CD1c-positive myeloid dendritic cell (primary cell): ENCODE measurements around the gene HAPSTR1.

Experiments used
- DNase-seq: peaks from one replicate; pipeline ENCODE4 v3.0.0-alpha.2; 2016; ENCODE audit errors: extremely low spot score

The HAPSTR1 gene

DNA sequence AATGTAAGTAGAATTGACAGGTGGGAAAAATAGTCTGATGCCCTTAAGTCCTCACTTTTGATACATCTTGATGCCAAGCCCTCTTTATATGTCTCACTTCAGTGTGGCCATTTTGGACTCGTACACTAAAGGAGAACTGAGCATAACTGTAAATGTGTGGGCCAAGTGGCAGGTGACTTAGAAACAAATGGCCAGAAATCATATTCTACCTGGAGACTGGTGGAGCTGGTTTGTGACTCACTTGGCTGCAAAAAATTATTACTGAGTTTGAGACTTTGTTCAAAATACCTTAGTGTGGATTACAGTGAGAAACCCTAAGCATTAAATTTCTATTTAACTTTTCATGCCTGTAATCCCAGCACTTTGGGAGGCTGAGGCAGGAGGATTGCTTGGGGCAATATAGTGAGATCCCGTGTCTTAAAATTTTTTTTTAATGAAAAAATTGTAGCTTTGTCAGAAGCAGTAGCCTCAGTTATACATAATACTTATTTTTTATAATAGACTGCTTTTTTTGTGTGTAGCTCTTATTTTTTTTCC, 5.0 kb downstream of the HAPSTR1 start:
- no peak for DNase-seq

DNA sequence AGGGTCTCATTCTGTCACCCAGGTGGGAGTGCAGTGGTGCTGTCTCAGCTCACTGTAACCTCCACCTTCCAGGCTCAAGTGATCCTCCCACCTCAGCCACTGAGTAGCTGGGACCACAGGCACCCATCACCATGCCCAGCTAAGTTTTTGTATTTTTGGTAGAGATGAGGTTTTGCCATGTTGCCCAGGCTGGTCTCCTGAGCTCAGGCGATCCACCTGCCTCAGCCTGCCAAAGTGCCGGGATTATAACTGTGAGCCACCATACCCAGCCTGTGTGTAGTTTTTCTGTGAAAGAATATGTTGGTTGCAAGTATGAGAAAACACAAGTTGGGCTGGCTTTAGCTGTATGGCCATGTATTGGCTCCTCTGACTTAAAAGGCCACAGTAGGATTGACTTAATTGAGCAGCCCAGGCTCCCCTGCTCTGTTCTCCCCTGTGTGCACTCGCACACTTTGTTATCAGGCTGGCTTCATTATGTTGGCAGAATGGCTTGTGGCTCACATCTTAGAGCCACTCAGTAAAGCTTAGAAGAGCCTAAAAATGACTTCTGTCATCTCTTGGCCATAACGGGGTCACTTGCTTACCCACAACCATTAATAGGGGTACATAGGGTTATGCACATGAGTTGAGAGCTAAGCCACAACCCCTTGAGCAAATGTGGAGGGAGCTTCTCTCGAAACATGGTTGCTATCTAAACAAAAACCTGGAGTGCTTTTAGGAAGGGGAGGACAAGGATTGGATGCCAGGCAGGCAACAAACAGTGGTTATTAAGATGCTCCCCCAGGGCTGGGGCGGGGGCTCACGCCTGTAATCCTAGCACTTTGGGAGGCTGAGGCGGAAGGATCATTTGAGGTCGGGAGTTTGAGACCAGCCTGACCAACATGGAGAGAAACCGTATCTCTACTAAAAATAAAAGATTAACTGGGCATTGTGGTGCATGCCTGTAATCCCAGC, 6.1 kb downstream of the HAPSTR1 start:
- DNase-seq: no peak

DNA sequence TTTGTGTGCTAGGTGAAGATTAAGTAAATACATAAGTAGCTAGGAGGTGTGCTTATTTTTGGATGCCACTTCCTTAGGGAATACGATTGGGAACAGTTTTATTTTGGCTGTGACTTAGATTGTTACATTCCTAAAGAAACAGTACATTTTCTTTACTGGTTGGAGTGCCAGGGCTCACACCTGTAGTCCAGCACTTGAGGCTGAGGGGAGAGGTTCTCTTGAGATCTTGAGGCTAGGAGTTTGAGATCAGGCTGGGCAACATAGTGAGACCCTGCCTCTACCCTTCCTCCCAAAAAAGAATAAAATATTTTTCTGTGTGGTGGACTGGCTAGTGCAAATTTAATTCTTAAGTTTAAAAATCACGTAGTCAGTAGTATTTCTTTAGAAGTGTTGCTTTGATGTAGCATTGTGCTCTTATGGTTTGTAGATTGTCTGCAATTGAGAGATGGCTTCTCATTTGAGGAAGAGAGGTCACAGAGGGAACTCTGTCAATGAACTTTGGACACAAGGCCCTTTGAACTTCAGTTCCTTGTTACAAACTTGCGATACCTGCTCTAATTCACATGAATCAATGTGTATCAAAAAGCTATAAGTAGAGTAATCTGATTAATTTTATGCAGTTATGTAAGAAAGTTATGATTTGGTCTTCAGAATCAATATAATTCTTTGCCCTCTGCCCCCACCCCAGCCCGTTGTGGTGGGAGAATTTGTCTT, 7.1 kb downstream of the HAPSTR1 start:
- peak; percentile 67 for DNase-seq

DNA sequence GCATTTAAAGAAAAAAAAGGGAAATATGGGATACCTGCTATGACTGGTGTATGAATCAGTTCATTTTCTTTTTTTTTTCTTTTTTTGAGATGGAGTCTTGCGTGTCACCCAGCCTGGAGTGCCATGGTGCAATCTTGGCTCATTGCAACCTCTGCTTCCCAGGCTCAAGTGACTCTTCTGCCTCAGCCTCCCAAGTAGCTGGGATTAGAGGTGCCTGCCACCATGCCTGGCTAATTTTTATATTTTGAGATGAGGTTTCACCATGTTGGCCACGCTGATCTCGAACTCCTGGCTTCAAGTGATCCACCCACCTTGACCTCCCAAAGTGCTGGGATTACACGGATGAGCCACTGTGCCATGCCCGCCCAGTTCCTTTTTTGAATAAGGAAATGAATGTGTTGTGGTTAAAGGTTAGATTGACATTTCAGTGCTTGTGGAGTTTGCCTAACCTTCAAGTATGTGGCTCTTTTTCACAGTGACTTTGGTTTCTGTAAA, 7.7 kb downstream of the HAPSTR1 start:
- DNase-seq: peak; percentile 87

DNA sequence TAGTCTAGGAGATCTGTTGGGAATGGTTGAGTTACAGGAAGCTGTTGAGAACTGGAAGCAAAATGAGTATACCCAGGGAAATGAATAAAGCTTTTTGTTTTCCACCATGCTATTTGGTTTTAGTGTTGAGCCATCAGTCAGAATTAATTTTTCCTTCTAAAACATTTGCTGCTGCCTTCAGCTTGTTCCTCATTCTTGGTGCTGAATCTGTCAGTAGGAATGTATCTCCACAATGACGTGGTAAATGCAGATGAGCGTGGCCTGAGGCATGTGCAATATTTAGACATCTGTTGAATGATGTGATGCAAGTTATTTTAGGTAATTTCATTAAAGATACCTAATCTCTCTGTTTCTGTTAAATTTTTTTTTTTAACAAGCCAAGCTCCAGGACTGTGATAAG, 10.9 kb downstream of the HAPSTR1 start:
- peak; percentile 78 for DNase-seq

DNA sequence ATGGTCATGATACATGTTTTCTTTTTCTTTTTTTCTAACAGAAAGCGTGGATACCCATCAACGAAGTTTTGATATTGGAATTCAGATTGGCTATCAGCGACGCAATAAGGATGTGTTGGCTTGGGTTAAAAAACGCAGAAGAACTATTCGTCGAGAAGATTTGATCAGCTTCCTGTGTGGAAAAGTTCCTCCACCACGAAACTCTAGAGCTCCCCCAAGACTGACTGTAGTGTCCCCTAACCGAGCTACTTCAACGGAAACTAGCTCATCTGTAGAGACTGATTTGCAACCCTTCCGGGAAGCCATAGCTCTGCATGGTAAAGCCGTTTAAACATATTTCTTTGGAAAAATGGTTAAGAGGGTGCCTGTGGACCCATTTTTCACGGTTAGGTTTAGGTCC, 11.5 kb downstream of the HAPSTR1 start:
- no peak for DNase-seq

DNA sequence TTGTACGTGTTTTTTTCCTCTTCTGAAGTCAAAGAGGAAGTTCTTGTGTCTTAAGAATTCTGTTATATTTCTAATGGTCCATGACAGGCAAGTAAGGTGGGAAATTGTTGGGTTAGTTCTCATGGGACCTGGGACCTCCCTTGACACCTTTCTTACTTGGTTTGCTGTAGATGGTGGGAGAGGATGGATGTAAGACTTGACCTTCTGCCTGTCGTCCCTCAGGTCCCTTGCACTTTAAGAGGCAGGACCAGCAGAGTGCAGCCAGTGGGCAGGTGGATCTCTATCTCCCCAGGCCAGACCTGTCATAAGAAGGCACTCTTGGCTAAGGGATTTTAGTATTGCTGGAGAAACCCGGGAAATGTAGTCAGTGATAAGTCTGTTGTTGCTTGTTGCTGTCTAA, 12.1 kb downstream of the HAPSTR1 start:
- no peak for DNase-seq

DNA sequence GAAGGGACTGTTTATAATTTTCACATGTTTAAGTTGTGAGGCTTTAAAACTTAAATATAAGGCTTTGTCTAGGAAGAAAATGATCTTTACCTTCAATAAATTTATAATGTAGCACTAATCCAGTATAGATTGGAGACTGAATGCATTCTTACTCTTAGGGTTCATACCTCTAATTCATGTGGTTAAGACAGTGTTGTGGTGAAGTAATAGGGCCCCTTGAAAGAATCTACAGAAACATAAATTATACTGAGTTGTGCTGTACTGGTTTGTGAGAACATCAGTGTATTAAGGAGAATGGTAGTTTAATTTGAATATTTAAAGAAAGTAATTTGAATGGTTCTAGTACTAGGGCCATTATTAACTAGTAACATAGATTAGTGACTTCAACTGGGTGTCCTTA, 13.7 kb downstream of the HAPSTR1 start:
- no peak for DNase-seq

DNA sequence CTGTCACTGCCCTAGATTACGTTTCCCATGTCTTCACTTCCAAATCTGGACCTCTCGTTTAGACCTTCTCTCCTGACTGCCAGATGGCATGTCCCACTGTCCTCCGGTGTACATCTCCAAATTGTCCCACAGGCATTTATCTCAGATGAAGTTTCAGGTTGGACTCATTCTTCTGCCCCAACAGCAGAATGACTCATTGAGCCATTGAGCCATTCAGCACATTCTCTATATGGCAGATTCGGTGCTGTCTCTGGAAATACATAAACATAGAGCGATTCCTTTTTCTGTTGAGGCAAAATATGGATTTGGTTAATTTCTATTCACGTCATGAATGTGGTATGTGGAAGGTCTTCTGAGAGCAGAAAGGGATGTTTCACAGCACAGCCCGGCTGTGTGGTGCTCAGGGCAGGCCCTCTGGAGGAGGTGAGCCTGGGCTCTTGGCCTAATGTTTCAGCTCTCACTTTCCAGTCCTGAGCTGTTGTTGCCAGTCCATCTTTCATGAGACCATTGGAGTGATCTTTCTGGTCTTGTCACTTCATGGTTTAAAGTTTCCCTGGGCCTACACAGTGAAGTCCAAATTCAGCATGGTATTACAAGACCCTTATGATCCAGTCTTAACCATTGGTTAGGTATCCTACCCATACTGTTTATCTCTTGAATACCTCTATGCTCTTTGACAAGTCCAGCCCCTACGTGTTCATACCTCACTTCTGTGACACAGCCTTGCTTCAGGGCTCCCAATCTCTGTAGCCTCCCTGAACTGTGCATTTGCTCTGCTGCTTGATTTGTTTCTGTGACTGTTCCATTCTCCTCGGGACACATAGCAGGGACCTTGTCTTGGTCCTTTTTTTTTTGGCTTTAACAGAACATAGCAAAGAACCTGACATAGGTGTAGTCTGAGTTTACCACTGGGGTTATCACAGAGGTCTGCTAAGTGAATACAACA, 15.9 kb downstream of the HAPSTR1 start:
- no peak for DNase-seq

DNA sequence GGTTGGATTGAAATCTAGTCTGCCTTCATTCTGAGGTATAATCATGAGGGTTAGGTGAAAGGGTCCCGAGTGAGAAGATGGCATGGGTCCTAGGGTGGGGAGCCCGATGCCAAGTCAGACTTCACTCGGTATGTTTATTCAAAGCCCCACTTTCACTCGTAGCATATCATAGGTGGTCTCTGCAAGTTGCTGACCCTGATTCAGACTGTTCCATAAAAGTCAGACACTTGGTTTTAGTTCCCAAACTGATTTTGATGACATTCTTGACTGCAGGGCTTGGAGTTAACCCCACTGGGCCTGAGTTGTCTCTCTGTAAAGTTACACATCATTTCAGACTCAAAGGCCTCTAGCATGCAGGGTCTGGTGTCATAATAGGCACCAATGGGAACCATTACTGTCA, 17.8 kb downstream of the HAPSTR1 start:
- no peak for DNase-seq

DNA sequence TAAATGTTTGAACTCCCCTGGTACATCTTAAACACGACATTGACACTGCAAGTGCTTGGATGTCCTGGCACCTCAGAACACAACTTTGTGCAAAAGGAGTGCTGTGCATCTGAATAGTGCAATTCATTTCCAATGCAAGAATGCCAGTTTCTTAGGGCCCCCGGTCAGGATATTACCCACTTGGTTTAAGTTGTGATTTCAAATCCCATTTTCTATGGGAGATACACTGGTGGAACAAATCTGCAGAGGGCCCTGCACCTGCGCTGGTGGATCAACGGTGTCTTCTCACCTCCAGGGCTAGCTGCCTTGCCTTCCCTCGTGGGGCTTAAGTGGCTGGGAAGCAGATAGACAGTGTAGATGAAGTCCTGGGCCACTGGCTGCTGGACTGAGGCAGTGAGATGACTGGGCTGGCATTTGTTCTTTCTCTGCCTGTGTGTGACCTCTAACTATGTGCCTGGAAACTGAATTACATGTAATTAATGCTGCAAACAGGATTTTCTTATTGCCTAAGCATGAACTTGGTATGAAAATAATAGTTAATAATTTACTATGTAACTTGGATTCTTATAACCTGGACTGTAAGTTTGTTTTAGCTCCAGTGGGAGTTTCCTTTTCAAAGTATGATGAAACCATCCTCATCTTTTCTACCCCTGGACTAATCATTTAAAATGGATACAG, 20.9 kb downstream of the HAPSTR1 start:
- no peak for DNase-seq

DNA sequence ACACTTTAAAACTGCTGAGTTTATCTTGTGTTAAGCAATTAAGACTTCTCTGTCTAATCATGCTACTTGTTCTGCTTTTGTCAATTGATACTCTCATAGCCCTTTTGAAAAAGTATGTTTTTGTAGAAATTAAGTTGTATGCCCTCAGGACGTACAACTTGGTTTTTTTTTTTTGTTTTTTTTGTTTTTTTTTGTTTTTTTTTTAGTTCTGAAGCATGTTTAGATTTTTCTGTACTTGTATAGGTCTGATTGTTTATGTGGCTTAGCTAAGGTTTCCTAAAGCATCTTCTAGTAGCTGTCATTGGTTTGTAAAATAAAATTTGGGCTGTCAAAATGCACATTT, 21.4 kb downstream of the HAPSTR1 start:
- DNase-seq: peak; percentile 59

DNA sequence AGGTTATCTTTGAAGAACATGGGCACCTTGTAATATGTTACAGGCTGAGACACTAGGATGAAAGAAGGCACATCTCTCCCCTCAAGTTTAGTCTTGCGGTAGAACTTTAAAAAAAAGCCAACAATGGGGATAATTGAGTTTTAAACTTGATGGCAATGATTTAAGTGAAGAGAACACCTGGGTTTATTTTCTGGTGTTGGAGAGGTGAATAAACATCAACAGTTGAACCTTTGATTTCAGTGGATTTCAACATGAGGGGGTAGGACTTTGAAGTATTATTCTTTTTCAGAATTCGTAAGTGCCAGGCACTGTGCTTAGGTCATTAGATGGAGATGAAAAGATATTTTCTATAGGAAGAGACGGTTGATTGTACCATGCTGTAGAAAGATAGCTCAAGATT, 22.3 kb downstream of the HAPSTR1 start:
- no peak for DNase-seq

DNA sequence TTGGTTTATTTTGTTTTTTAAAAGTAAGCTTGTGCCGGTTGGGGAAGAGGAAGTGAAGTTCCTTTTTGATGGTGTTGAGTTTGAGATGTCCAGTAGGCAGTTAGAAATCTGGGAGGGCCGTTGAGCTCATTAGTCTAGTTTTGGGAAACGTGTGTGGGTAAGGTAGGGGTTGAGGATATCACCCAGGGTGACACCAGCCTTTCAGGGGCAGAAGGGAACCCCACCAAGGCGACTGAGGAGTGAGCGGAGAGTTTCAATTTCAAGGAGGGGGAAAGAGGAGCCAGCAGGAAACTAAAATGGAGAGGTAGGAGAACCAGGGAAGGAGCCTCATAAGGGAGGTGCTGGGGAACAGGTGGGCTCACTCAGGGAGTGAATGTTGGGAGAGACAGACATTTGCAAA, 22.7 kb downstream of the HAPSTR1 start:
- peak; percentile 52 for DNase-seq

DNA sequence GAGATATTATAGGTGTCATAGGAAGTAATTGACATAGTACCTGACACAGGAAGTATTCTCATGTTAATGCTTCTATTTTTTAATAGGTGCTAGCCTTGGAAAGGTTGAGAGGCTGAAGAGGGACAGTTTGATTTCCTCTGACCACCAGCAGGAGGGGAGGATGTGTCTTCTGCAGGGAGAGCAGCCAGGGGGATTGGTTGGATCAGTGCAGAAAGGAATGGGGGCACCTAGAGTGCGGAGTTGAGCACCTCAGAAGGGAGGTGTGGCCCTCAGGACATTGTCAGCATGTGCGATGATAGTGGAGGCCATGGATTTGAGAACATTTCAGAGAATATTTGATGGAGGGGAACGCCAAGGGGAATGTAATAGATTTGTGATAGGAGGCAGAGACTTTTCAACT, 23.4 kb downstream of the HAPSTR1 start:
- no peak for DNase-seq

DNA sequence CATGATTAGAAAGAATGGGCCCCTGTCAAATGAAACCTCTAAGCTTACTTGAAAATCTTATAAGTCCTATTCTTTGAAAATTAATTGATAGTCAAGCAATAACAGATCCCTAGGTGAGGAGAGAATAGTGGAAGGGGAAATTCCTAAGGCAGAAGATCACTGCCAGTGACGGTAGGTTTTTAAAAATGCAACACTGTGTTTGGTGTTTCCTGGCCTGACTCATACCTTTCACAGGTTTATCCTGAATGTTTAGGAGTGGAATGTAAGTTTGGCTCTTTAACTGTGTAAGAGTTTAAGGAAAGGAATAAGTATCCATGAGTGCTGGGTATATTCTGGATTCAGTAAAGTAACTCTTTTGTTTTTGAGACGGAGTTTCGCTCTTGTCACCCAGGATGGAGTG, 23.8 kb downstream of the HAPSTR1 start:
- no peak for DNase-seq

DNA sequence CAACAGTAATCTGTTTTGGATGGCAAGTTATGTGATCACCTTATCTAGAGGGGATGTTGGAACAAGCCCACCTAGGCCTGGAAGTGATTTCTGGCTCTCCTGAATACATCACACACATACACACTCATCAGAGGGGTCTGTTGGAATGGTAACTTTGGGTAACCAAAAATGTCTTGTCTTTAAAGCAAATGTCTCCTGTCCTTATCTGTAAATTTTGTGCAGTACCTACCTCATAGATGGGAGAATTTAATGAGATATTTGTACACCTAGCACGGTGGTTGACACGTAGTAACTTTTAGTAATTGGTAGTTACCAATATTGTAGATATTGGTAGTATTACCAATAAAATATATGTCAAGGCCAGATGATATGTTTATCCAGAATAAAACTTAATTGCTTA, 24.7 kb downstream of the HAPSTR1 start:
- no peak for DNase-seq

DNA sequence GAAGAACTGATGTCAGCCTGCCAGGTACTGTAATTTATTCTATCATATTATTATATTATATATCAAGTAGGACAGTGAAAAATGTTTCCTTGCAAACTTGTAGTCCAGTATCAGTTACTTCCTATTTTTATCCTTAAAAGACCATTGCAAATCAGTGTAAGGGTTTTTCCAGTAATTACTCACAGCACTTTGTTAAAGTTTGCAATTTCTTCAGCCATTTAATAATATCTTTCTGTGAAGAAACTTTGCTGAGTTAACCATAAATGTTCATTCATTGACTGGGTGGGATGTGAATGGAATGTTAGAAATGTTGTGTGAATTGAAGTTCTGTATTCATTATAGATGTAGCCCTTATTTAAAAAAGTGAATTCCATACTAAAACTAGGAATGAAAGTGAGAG, 26.7 kb downstream of the HAPSTR1 start:
- peak; percentile 43 for DNase-seq

DNA sequence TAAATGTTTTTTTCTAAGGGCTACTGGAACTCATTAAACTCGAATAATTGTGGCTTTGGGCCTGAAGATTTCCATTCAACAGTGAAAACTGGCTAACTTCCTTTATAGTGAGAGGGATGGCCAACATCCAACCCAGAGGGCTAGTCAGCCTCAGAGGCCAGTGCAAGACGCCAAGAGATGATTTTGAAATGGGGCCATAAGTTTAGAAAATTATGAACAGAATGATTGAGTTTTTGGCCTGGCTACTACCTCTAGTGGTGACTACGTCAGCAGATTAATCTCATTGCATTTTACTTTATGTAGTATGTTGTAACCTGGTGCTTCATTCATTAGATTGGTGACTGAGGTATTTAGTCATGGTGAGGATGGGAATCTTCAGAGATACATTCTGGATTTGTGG, 28.4 kb downstream of the HAPSTR1 start:
- DNase-seq: no peak

DNA sequence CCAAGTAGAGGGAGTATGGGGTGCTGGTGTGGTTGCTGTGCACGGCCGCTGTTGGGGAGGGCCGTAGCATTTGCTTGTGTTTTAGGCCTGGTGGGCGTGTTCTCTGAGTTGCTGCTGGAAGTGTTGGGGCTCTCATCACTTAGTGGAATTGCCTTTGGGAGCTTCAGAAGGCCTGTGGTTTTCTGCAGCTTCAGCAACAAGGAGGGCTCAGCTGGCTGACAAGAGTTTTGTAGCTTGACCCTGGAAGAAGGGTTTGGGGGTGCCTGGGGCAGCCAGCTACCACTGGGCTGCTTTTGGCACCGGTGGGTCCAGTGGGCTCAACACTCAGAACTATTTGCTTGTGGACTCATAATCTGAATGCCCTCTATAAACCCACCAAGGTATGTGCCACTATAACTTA, 30.9 kb downstream of the HAPSTR1 start:
- DNase-seq: no peak

DNA sequence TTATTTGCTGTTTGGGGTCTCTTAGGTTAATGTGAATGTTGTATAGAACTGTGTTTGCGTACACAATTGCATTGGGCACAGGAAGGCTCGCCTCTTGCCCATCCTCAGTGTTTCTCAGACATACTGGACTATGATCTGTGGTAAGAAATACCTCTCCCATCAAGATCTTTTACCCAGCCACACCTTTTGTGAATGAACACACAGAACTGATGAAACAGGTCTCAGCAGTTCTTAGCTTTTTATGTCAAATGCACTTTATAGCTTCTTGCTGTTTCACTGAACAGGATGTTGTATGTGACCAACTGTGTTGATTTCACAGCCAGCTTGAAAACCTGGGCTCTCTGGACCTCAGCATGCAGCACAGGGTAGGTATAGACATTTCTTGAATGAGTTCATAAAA, 31.5 kb downstream of the HAPSTR1 start:
- DNase-seq: no peak
